Right renal cortex interstitium (tissue), 3 donors: ENCODE measurements around the gene SLC17A5. TPM values are rescaled to one million over a fixed set of nuclear protein-coding genes. Genes with fewer than 3 reads are reported as not detected.

Experiments
- DNase-seq, 3 donors: peaks; one replicate each; pipeline ENCODE4 v3.0.0-alpha.2; 2013; ENCODE audit warnings: low read depth in 3 of 3, low spot score in 2 of 3
- polyA plus RNA-seq, 3 donors: library from polyadenylated mRNA; unstranded; fragments of 120-200 nt; gene quantifications; one replicate each; pipeline ENCODE4 v1.2.1, GENCODE V29; 2013; ENCODE audit not compliant: insufficient read length in 3 of 3

SLC17A5 gene
- polyA plus RNA-seq, 3 donors, result 18.1 to 23.1 (median 20.0) TPM

GRCh38 chr6:73667798-73668197 lies 14.0 kb upstream of the SLC17A5 start:
- no peak for DNase-seq

GRCh38 chr6:73666393-73666792 lies 12.6 kb upstream of the SLC17A5 start:
- DNase-seq, result no peak

DNA sequence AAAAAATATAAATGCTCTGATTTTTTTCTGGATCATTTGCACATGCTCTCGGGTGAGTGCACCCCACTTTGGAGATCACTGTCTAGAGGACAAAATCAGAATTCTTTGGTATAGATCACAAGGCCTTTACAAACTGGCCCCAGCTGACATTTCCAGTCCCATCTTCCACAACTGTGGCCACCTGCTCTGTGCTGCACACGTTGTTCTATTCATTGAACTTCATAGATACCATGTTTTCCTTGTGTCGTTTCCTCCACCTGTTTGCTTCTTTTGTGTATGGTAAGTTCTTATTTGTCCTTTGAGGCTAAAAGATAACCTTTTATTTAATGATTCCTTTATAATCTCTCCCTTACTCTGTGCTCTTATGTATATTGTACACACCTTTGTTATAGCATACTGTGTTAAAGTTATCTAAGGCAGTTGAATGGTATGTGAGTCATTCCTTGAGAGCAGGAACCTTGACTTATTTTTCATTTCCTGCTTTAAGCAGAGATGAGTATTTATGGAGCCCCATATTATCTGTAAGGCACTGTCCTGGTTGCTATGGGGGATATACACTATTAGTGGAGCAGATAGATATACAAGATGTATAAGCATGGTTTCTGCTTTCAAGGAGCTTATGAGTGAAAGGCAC lies 12.0 kb upstream of the SLC17A5 start:
- DNase-seq, result no peak

DNA sequence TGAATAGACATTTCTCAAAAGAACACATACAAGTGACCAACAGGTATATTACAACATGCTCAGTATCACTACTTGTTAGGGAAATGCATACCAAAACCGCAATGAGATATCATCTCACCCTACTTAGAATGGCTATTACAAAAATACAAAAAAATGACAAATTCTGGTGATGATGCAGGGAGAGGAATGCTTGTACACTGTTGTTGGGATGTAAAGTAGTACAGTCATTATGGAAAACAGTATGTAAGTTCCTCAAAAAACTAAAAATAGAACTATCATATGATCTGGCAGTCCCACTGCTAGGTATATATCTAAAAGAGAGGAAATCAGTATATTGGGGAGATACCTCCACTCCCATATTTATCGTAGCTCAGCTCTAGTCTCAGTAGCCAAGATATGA lies 10.9 kb upstream of the SLC17A5 start:
- no peak for DNase-seq

GRCh38 chr6:73657201-73657600 lies 3.4 kb upstream of the SLC17A5 start:
- DNase-seq, result no peak

- no peak for DNase-seq
These were observed 2.8 kb upstream of the SLC17A5 start for GRCh38 chr6:73656531-73657145.

DNA sequence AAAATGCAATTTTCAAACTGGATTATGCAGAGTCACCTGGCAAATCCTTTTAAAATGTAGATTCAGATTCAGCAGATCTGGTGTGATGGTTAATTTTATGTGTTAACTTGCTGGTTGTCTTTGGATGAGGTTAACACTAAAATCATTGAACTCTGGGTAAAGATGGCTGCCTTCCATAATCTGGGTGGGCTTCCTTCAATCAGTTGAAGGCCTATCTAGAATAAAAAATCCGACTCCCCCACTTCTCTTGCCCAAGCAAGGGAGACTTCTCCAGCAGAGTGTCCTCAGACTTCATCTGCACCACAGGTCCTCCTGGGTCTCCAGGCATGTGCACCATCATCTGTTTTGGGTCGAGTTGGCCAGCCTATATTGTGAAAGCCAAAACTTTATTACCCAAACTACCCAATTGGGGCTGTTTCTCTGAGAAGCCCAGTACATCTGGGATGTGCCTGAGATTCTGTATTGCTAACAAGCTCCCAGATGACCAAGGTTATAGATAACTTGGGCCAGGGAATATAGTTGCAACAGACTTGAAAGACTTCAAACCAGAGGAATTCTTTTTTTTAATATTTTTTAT lies 1.6 kb upstream of the SLC17A5 start:
- DNase-seq, result no peak

- peak in 1 of 3 donors; percentile 30 for DNase-seq
These were observed 888 bp downstream of the SLC17A5 start for GRCh38 chr6:73652637-73653570.

- no peak for DNase-seq
These were observed 4.0 kb downstream of the SLC17A5 start for GRCh38 chr6:73649783-73650182.

DNA sequence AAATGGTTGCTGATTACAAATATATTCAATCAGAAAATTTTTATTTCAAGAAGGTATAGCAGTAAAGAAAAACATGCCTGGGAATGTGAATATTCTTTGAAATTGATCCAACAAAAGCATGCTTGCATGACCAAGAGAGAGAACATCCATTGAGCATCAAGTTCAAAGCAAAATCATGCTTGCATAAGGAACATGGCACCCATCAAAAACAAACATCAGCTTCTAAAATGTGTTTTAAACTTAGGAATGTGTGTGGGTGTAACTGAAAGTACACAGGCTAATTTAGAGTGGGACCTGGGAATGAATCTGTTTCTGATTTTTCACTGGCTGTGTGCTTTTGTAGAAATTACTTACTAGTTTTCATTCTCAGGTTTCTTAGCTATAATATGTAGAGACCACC lies 5.6 kb downstream of the SLC17A5 start:
- DNase-seq, result no peak

DNA sequence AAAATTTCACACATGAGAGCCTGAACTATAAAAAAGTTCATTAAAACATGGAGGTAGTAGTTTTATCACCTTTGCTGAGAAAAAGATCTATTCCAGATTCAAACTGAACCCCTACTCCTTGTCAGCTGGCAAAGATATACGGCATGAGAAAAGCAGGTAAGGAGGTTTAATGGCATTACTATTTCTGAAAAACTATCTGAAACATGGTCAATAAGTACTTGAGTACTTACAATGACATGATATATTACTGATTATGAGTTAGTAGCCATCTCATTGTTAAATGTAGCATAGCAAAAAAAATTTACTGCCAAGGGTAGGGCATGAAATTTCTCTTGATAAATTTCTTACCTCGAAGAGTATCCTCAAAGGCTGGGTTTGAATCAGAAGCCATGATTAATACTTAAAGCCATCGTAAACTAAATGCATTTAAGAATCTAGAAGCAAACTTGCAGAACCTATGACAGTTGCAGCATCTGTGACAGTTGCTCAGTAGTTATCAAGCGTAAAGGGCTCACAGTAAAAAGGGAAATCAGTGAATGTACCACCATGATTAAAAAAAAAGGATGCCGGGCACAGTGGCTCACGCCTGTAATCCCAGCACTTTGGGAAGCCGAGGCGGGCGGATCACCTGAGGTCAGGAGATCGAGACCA lies 8.7 kb downstream of the SLC17A5 start:
- no peak for DNase-seq

DNA sequence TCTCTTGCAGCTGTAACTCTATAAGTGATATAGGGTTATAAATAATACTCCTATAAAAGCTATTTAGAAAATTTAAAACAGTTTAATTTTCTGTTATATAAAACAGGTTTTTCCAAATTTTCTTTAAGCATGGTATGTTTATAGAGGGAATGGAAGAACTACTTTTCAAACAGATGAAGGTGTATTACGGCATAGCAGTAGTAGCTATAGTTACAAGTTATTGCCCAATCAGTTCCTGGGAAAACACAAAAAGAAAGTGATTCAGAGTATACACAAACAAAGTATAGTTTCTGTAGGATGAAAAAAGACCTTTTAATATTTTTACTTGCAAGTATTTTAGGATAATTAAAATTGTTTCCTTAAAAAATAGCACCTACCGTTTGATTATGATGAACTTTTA lies 9.8 kb downstream of the SLC17A5 start:
- DNase-seq, result no peak

- DNase-seq, result peak in 2 of 3 donors; percentile 27 to 36
These were observed 11.3 kb downstream of the SLC17A5 start for GRCh38 chr6:73642530-73642929.

DNA sequence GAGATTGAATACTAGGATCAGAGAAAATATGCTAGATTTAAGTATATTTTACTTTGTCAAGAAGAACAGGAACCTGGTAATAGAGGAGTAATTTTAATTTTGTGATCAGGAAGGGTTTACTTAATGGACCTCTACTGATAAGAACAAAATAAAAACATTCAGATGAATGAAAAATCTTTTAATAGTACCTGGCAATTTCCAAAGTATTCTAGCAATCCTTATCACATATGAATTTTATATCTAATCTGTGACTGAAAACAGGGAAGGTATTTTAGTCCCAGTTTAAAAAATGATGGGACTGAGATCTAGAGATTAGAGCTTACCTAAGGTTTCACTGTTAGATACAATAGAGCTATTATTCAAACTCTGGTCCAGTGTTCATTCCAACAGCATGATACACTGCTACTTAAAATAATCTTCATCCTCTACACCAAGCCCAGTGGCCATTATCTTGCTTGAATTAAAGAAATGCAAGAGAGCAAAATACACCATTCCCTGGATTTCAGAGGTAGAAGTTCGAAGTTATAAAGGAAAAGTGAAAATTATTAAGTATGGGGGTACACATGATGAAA lies 13.5 kb downstream of the SLC17A5 start:
- DNase-seq, result no peak

GRCh38 chr6:73639040-73639439 lies 14.8 kb downstream of the SLC17A5 start:
- DNase-seq, result no peak

- no peak for DNase-seq
These were observed 16.4 kb downstream of the SLC17A5 start for GRCh38 chr6:73637404-73637803.

DNA sequence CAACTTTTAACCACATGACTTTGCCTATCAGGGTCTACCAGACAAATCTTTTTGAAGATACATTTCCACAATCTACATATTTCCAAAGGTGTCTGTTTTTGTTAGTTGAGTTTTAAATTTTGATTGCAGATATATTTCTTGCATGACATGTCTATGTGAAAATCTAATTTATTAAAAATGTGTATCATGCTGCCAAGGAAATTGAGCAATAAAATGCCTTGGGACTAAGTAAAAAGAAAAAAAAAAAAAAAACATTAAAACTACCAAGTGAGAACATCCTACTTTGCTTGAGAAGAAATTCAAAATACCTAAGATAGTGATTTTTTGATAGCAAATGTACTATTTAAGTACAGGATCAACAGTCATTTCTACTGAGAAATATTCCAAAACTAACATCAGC lies 17.7 kb downstream of the SLC17A5 start:
- no peak for DNase-seq

DNA sequence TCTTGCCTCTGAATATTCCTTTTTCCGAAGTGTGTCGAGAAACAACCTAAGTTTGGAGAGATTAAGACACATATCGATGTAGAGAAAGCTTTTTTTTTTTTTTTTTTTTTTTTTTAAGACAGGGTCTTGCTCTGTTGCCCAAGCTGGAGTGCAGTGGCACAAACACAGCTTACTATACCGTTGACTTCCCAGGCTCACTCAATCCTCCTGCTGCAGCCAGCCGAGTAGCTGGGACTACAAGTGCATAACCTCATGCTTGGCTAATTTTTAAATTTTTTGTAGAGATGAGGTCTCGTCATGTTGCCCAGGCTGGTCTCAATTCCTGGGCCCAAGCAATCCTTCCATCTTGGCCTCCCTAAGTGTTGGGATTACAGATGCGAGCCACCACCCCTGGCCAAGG lies 21.4 kb downstream of the SLC17A5 start:
- no peak for DNase-seq

- DNase-seq, result no peak
These were observed 21.9 kb downstream of the SLC17A5 start for GRCh38 chr6:73631849-73632248.

- no peak for DNase-seq
These were observed 23.4 kb downstream of the SLC17A5 start for GRCh38 chr6:73630401-73630800.
